GM21786 (cell line): ENCODE results near the gene SERPINB2.

Experiments
- ATAC-seq: cut with Tn5 transposase; IDR thresholded peaks from one replicate; pipeline ENCODE4 v1.9.1; 2021; ENCODE audit not compliant: unreplicated experiment

SERPINB2 gene, protein sequence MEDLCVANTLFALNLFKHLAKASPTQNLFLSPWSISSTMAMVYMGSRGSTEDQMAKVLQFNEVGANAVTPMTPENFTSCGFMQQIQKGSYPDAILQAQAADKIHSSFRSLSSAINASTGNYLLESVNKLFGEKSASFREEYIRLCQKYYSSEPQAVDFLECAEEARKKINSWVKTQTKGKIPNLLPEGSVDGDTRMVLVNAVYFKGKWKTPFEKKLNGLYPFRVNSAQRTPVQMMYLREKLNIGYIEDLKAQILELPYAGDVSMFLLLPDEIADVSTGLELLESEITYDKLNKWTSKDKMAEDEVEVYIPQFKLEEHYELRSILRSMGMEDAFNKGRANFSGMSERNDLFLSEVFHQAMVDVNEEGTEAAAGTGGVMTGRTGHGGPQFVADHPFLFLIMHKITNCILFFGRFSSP

DNA sequence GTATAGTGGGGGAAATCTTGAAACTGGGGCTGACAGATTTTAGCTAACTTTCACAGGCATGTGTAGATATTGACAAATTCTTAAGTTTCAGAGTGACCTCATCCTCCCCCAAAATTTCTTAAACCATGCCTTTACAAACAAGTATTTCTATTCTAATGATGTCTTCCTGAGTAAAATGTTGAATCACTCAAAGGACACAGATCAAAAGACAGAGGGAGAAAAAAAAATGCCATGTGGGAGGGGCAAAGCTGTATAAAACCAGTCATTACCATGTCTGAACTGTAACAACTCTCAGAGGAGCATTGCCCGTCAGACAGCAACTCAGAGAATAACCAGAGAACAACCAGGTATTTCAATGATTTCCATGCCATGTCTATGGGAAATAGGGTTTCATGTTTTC, at the start of gene SERPINB2:
Gene SERPINB2, plus strand, starts transcription at position 282 of the 400 bp plus-strand sequence. CDS start 3,740 bp downstream, outside the sequence.
- ATAC-seq: no peak

- no peak for ATAC-seq
Observed at GRCh38 chr18:63843008-63843407, 44.5 kb upstream of the SERPINB2 start.

DNA sequence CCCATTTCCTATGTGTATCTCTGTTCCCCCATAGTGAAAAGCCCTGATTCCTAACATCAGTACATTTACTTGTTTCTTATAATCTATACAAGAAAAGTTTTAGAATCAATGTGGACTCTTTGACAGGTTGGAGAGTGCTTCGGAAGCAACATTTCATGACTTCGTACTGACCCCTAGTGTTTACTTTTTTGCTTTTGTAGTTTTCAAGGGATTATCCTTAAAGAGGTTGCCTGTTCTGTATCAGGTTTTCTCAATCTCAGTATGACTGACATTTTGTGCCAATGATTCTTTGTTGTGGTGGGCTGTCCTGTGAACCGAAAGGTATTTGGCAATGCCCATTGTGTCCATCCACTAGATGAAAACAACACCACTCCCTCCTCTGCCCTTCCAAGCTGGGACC, 43.3 kb upstream of the SERPINB2 start:
- peak; percentile 60 for ATAC-seq

DNA sequence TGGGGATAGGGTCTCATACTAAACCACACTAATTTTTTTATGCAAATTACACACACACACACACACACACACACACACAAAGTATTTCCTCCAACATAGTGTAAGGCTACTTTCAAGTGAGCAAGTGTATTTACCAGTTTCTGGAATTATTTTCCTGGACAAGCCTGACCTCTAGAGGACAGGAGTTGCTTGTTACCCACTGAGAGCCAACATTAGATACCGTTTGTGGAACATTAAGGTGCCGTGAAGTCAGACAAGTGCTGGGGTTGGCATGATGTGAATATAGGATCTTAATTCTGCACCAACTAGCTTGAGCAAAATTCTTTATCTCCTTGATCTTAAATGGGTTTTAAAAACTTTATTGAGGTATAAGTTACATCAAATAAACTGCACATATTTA, 39.3 kb upstream of the SERPINB2 start:
- no peak for ATAC-seq

GRCh38 chr18:63850020-63850419, 37.5 kb upstream of the SERPINB2 start:
- peak; percentile 57 for ATAC-seq

DNA sequence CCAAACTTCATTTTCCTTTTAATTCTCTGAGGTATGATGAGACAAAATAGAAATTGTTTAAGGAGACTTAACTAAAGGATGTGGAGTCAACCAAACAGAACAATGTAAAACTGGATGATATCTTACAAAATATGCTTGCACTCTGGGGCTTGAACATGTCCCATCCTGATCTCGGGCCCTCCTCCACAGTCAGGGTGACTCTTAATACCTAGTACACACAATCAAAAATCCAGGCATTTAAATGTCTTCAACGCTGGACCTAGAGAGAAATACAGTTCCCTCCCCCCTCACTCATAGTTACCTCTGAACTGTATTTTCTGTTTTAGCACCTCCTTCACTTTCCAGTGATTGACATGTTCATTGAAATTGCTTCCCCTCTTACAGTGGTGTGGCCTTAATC, 36.9 kb upstream of the SERPINB2 start:
- no peak for ATAC-seq

- ATAC-seq: no peak
Observed at GRCh38 chr18:63858456-63858855, 29.0 kb upstream of the SERPINB2 start.

DNA sequence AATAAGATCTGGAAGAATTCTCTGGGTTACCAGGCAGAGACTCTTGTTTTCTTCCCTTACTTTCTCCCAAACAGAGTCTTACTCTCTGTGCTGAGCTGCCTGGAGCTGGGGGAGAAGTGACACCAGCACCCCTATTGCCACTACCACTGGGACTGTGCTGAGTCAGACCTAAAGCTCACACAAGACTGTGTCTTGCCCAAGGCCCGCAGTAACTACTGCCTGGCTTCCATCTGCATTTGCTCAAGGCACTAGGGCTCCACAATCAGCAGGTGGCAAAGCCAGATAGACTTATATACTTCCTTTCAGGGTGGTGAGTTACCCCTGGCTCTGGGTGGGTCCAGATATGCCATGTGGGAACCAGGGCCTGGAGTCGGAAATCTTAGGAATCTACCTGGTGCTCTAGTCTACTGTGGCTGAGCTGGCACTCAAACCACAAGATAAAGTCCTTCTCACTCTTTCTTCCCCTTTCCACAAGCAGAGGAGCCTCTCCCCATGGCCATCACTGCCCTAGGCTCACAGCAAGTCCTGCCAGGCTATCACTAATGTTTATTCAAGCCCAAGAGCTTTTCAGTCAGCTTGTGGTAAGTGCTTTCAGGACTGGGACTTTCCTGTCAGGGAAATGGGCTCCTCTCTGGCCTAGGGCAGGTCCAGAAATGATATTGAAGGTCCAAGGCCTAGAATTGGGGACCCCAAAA, 27.6 kb upstream of the SERPINB2 start:
- no peak for ATAC-seq

DNA sequence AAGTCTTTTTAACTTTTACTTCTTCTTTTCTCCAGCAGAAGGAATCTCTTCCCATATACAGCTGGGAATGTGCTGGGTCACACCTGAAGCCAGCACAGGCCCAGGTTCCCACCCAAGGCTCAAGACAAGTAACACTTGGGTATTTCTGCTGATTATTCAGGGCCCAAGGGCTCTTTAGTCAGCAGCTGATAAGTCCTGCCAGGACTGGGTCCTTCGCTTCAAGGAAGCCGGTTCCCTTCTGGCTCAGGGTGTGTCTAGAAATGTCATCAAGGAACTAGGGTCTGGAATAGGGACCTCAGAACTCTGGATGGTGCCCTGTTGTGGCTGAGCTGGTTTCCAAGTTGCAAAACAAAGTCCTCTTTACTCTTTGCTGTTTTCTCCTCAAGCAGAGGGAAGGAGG, 27.0 kb upstream of the SERPINB2 start:
- ATAC-seq: no peak

DNA sequence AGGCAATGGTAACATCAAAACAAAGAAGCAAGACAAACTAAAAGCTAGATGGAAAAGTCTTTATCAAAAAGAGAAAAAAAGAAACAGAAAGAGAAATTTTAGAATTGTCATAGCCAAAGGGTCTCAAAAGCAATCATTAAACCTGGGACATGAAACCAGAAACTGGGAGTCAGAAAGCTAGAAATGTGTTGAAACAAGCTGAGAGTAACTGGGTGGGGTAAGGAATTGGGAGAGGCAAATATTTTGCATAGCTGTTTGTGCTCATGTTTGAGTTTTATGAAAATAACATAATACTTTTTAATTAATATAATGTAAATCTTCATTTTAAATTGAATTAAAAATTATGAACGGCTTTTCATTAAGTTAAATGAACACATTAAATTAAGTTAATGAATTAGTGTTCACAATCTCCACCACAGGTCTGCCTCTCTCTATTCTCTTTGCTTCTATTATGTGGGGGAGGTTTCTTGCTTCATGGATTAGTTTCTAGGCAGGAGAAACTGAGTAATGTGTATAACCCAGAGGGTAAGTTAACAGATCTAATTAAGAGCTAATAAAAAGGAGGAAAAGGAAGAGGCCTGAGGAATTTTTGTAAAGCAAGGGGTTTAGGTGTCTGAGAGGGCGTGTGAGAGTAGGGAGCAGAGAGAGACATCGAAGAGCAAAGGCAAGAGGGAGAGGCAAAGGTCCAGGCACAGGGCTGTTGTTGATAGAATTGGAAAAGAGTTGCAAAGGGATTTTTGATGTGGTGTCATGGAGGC, 20.0 kb upstream of the SERPINB2 start:
- ATAC-seq: no peak

DNA sequence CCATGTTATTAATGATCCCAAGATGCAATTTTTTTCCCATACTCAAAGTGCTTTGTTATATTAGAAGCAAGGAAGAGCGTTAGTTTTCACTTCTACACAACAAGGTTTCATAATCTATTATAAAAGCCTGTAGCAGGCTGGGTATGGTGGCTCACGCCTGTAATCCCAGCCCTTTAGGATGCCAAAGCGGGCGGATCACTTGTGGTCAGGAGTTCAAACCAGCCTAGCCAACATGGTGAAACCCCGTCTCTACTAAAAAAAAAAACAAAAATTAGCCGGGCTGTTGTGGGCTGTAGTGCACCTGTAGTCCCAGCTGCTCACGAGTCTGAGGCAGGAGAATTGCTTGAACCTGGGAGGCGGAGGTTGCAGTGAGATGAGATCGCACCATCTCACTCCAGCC, 19.0 kb upstream of the SERPINB2 start:
- ATAC-seq: no peak

GRCh38 chr18:63869374-63869773, 18.1 kb upstream of the SERPINB2 start:
- no peak for ATAC-seq

GRCh38 chr18:63869851-63870250, 17.7 kb upstream of the SERPINB2 start:
- ATAC-seq: no peak

GRCh38 chr18:63871836-63872235, 15.7 kb upstream of the SERPINB2 start:
- ATAC-seq: no peak

GRCh38 chr18:63872586-63872985, 14.9 kb upstream of the SERPINB2 start:
- no peak for ATAC-seq

- ATAC-seq: no peak
Observed at GRCh38 chr18:63878343-63878742, 9.2 kb upstream of the SERPINB2 start.

DNA sequence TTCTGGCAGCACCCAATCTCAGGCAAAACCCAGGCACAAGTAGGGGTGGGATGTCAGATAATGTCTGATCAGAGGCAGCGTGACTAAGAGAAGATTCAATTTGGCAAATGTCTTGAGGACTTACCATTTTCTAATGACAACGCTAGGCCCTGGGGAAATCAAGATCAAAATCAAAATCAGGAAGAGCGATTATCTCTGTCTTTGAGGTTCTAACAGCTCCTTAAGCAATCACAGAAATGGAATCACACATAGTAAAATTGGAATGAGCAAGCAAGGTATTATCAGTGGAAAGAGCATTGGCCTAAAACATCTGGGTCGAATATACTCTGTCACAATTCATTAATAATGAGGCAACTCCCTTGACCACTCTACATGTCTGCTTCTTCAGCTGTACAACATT, 8.6 kb upstream of the SERPINB2 start:
- ATAC-seq: no peak

- ATAC-seq: no peak
Observed at GRCh38 chr18:63879709-63880108, 7.8 kb upstream of the SERPINB2 start.

DNA sequence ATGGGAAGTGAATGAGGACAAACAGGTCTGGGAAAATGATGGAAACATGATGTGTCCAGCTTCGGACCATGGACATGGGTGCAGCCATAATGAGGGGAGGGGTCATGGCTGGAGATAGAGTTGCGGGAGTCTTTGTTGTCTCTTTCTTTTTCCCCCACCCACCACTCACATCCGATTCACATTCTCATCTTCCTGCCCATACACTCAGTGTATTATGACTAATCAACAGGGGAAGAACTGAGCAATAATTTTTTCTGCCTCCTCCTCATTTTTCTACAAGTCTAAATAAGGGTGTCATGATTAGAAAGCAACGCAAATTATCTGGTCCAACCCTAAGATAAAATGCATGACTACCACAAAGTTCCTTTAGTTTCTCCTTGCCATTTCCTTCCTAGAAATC, 5.7 kb upstream of the SERPINB2 start:
- no peak for ATAC-seq

GRCh38 chr18:63882333-63883141, 5.0 kb upstream of the SERPINB2 start:
- no peak for ATAC-seq

- ATAC-seq: no peak
Observed at GRCh38 chr18:63883617-63884016, 3.9 kb upstream of the SERPINB2 start.
